HepG2 (cell line): Measurements from ENCODE around the gene SLC8A2. TPM values are rescaled to one million over a fixed set of nuclear protein-coding genes. Genes with fewer than 3 reads are reported as not detected.

Experiments
- ATAC-seq: fragments of 200-7000 bp; cut with Tn5 transposase; 3 replicates; pipeline ENCODE4 v1.9.1; 2020; ENCODE audit warnings: mild to moderate bottlenecking, moderate library complexity
- BruUV-seq: library from RNA; stranded (reverse); fragments of 400-500 nt; replicated peaks from 2 replicates; lab custom pipeline; 2021; lab: Mats Ljungman, UMichigan
- CTCF ChIA-PET: fragments of 300-600 bp; formaldehyde crosslinking; extraction: SDS; loops from one replicate; lab custom pipeline; 2021; ENCODE audit warnings: low total read pairs, inconsistent platforms, low intra/inter-chr PET ratio; lab: Yijun Ruan, JAX
- POLR2A ChIA-PET: fragments of 350-600 bp; sonication (Branson Sonifier 250); formaldehyde crosslinking; loops from one replicate; lab custom pipeline; 2020; ENCODE audit warnings: antibody characterized with exemption, inconsistent platforms; lab: Yijun Ruan, JAX
- DNase-seq: peaks from one replicate; pipeline ENCODE4 v3.0.0-alpha.2; 2015; ENCODE audit warnings: low spot score
- FAIRE-seq: peaks from 3 replicates; lab custom pipeline; 2011; peaks lifted over from hg19 to GRCh38; lab: Jason Lieb, UNC
- H2AFZ ChIP-seq: one replicate; pipeline ENCODE4 v1.6.1; 2011; ENCODE audit warnings: low read length, inconsistent platforms
- H3K27ac ChIP-seq: fragments of 300-600 bp; 3 replicates; pipeline ENCODE4 v1.8.0; 2011; ENCODE audit warnings: mixed run types, mild to moderate bottlenecking, mixed read lengths, low read length, inconsistent platforms; ENCODE audit not compliant: insufficient read depth; ENCODE audit errors: extremely low read length
- H3K27me3 ChIP-seq, 2 experiments: fragments of 200-600 bp in 1 of 2; 2 replicates in 1 of 2; 3 replicates in 1 of 2; pipeline versions ENCODE4 v1.6.0 to v1.8.0; 2011; ENCODE audit warnings: low read length in 2 of 2, mild to moderate bottlenecking in 2 of 2, moderate library complexity in 2 of 2, inconsistent platforms in 1 of 2; ENCODE audit not compliant: insufficient read depth in 2 of 2, control insufficient read depth in 1 of 2
- H3K36me3 ChIP-seq, 2 experiments: fragments of 200-600 bp in 1 of 2; replicated peaks in 1 of 2; 2 replicates in 1 of 2; 3 replicates in 1 of 2; pipeline versions ENCODE4 v1.5.1 to v1.8.0; 2011; ENCODE audit warnings: low read length in 2 of 2, inconsistent platforms in 1 of 2; ENCODE audit not compliant: insufficient read depth in 2 of 2, control insufficient read depth in 1 of 2
- H3K4me1 ChIP-seq: 2 replicates; pipeline ENCODE4 v1.5.1; 2012; ENCODE audit warnings: low read length, inconsistent platforms; ENCODE audit not compliant: insufficient read depth
- H3K4me2 ChIP-seq: 2 replicates; pipeline ENCODE4 v1.6.0; 2011; ENCODE audit warnings: low read depth, low read length, inconsistent platforms
- H3K4me3 ChIP-seq, 3 experiments: fragments of 200-600 bp in 1 of 3; sonication (generic), shearing (Covaris generic) in 1 of 3; replicated peaks in 1 of 3; 2 replicates each; pipeline ENCODE4 v1.5.1; 2011 to 2016; ENCODE audit warnings: low read length in 3 of 3, inconsistent platforms in 2 of 3, low read depth in 2 of 3, mild to moderate bottlenecking in 2 of 3, control low read depth in 1 of 3, mixed read lengths in 1 of 3; ENCODE audit not compliant: insufficient read depth in 1 of 3
- H3K79me2 ChIP-seq: one replicate; pipeline ENCODE4 v1.6.1; 2011; ENCODE audit warnings: low read length, inconsistent platforms; ENCODE audit not compliant: insufficient read depth
- H3K9ac ChIP-seq: 2 replicates; pipeline ENCODE4 v1.6.0; 2011; ENCODE audit warnings: mild to moderate bottlenecking, low read depth, low read length, inconsistent platforms; ENCODE audit not compliant: insufficient read depth
- H3K9me3 ChIP-seq: 2 replicates; pipeline ENCODE4 v1.5.1; 2012; ENCODE audit warnings: mild to moderate bottlenecking, low read length
- H4K20me1 ChIP-seq: 2 replicates; pipeline ENCODE4 v1.6.0; 2011; ENCODE audit warnings: inconsistent platforms, mild to moderate bottlenecking, low read length, moderate library complexity; ENCODE audit not compliant: insufficient read depth
- GPBP1L1 ChIP-seq: sonication (generic); formaldehyde crosslinking; IDR thresholded peaks from 2 replicates; pipeline ENCODE4 v1.5.0; 2020; ENCODE audit warnings: mild to moderate bottlenecking, missing genetic modification reagents
- ISX ChIP-seq: sonication (generic); formaldehyde crosslinking; conservative IDR thresholded peaks from 2 replicates; pipeline ENCODE4 v1.5.0; 2020; ENCODE audit warnings: missing genetic modification reagents
- NCOA2 ChIP-seq: sonication (generic); formaldehyde crosslinking; IDR thresholded peaks from 2 replicates; pipeline ENCODE4 v1.8.0; 2022; ENCODE audit warnings: inconsistent platforms
- RAD21 ChIP-seq: fragments of 450-650 bp; formaldehyde crosslinking; IDR thresholded peaks from 2 replicates; pipeline ENCODE4 v1.5.0; 2020; ENCODE audit warnings: mild to moderate bottlenecking
- ZNF180 ChIP-seq: sonication (generic); formaldehyde crosslinking; IDR thresholded peaks from 2 replicates; pipeline ENCODE4 v1.4.0; 2020; ENCODE audit warnings: low read depth, missing genetic modification reagents, borderline replicate concordance
- ZNF331 ChIP-seq: sonication (generic); formaldehyde crosslinking; IDR thresholded peaks from 2 replicates; pipeline ENCODE4 v1.4.0; 2020; ENCODE audit warnings: missing genetic modification reagents
- ZNF800 ChIP-seq: sonication (generic); formaldehyde crosslinking; IDR thresholded peaks from 2 replicates; pipeline ENCODE4 v1.4.0; 2020; ENCODE audit warnings: missing genetic modification reagents
- ZSCAN29 ChIP-seq: sonication (generic); formaldehyde crosslinking; conservative IDR thresholded peaks from 2 replicates; pipeline ENCODE4 v1.4.0; 2020; ENCODE audit warnings: mild to moderate bottlenecking, missing genetic modification reagents
- WGBS: methylation state at CpG from one replicate; pipeline ENCODE4 v1.1.6; 2017; ENCODE audit warnings: low lambda C conversion rate; 5-methylcytosine and 5-hydroxymethylcytosine counted together
- in situ Hi-C: cut with HindIII; loops from 2 replicates; pipeline ENCODE4 v1.10.0; 2017; ENCODE audit warnings: low pct_unique_long_range_greater_than_20kb; ENCODE audit not compliant: extremely low pct_ligation_motif_present
- intact Hi-C: fragments of 100-400 bp; cut with micrococcal nuclease; formaldehyde crosslinking; loops from one replicate; pipeline ENCODE4 v1.10.0; 2022; ENCODE audit not compliant: unreplicated experiment
- polyA plus RNA-seq, 8 experiments: library from polyadenylated mRNA; depleted of rRNA in 3 of 8; stranded (reverse) in 7 of 8; unstranded in 1 of 8; fragments of >200 nt; fragmentation: Illumina TruSeq in 4 of 8; extraction: Trizol in 4 of 8; gene quantifications; 2 replicates each; pipeline versions ENCODE4 v1.2.1 to v1.2.3, GENCODE V29; 2011 to 2016; ENCODE audit warnings: low read depth in 4 of 8, missing spikeins in 1 of 8, mixed read lengths in 1 of 8; ENCODE audit not compliant: insufficient read depth in 1 of 8
- total RNA-seq, 5 experiments: library from RNA; depleted of rRNA; stranded (reverse); fragments of >200 nt; fragmentation: Illumina TruSeq; extraction: Trizol; gene quantifications; 2 replicates each; pipeline ENCODE4 v1.2.3, GENCODE V29; 2016; ENCODE audit warnings: low read depth in 1 of 5
- TF ChIP-seq, protein P1 (sequence below): sonication (generic); formaldehyde crosslinking; IDR thresholded peaks from 2 replicates; pipeline ENCODE4 v1.4.0; 2020; ENCODE audit warnings: missing genetic modification reagents
- TF ChIP-seq, protein P2 (sequence below): sonication (generic); formaldehyde crosslinking; IDR thresholded peaks from 2 replicates; pipeline ENCODE4 v1.4.0; 2020; ENCODE audit warnings: missing genetic modification reagents, borderline replicate concordance

Gene SLC8A2
- total and polyA plus RNA-seq, 2 of the 13 experiments (the other 11 are each of a cell fraction or from before 2014, with no cell fraction given) = 0.02 TPM; not detected in 1

DNA sequence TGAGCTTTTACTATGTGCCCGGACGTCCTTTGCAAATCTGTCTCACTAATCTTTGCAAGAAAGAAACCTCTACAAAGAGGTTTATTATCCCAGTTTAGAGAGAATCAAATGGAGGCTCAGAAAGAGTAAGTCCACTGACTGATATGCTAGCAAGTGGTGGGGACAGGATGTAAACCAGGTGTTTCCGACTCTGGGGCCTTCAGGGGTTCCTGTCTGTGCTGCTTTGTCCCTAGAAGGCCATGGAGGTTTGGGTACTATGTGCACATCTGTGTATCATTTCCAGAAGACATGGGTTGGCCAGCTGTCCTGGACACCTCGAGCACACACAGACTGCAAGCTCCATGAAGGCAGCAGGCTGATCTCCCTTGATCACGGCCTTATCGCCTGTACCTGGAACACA lies 13.5 kb upstream of the SLC8A2 start (continued):
- TF ChIP-seq ZNF800 (CRISPR knock-in tag) = no peak
- TF ChIP-seq, protein P1, sequence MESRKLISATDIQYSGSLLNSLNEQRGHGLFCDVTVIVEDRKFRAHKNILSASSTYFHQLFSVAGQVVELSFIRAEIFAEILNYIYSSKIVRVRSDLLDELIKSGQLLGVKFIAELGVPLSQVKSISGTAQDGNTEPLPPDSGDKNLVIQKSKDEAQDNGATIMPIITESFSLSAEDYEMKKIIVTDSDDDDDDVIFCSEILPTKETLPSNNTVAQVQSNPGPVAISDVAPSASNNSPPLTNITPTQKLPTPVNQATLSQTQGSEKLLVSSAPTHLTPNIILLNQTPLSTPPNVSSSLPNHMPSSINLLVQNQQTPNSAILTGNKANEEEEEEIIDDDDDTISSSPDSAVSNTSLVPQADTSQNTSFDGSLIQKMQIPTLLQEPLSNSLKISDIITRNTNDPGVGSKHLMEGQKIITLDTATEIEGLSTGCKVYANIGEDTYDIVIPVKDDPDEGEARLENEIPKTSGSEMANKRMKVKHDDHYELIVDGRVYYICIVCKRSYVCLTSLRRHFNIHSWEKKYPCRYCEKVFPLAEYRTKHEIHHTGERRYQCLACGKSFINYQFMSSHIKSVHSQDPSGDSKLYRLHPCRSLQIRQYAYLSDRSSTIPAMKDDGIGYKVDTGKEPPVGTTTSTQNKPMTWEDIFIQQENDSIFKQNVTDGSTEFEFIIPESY (CRISPR knock-in tag) = no peak
- no peak for TF ChIP-seq RAD21 (CRISPR knock-in tag)

DNA sequence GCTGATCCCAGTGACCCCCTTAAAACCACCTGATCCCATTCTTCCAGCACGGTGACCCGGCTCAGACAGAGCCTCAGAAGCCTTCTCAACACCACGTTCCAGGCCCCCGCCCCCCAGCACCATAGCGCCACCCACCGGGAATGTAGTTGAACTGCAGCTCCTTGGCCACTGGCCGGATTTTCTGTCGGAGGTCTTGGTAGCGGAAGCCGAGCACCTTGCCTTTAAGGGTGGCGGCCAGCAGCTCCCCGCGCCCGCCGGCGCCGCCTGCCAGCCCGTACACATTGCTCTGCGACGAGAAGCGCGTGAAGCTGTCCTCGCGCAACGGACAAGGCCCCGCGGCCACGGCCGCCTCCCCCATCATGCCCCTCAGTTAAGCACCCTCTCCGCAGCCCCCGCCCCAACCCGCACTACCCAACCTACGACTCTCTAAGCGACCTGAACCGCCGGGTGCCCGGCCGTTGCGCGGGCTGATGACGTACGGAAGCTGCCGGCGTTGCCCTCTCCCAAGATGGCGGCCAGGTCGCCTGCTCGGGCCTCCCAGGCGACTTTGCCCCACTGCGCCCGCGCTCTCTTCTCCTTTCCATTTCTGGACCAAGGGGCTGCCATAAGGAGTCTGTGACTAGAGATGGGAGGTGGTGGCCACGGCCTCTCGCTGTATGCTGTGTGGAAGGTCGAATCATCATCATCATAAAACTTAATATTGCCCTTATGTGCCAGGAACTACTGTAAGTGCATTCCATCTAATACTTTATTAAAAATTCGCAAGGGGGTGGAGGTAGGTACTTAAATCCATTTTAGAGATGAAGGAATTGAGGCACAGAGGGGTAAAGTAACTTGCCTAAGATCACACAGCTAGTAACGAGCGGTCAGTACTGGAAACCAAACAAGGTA lies 12.4 kb upstream of the SLC8A2 start, which contains the start of gene KPTN:
Gene KPTN (minus strand): TSS at position 420 of the 891 bp plus-strand sequence. CDS start 59 bp downstream, at position 361.
- Histone ChIP-seq H2AFZ (peak within 1 kb of the TSS; percentile 89), H3K4me3 (peak within 1 kb of the TSS; percentile 86 to 98 (median 87)), H4K20me1 (no peaks in the 10 kb centered on the region), H3K4me1 (peaks cover 12% of the 10 kb centered on the region), H3K4me2 (peak within 1 kb of the TSS; percentile 94), H3K9ac (peak within 1 kb of the TSS; percentile 95), H3K36me3 (peaks cover 0 to 3% of the 10 kb centered on the region in 2 experiments; a peak in 2 of 5 replicates), H3K79me2 (no peaks in the 10 kb centered on the region), H3K27ac (peak within 1 kb of the TSS; percentile 87), H3K9me3 (no peaks in the 10 kb centered on the region), H3K27me3 (no peaks in the 10 kb centered on the region)
- ATAC-seq = peak; percentile 86
- POLR2A ChIA-PET = interaction anchor here (0.8 to 1.3 kb wide), 7 partner anchors 27 to 135 kb away, joined by 3 to 6 read pairs (median 3); partner anchors contain the start of genes DHX34 and NAPA
- in situ Hi-C loops = no loop called here
- CTCF ChIA-PET = interaction anchor here (1.3 to 1.8 kb wide), 2 partner anchors 47 to 214 kb away, joined by 5 to 11 read pairs; no protein-coding TSS in a partner anchor
- FAIRE-seq = peak; percentile 60
- TSS peak; percentile 53 for BruUV-seq
- intact Hi-C loops = no loop called here
- WGBS = 6% methylated on average over 22 of the region's 57 CpGs
- peak; percentile 77 for DNase-seq
- TF ChIP-seq ZNF331 (CRISPR knock-in tag) (no peak), ISX (no peak), ZNF180 (CRISPR knock-in tag) (no peak), GPBP1L1 (no peak), ZSCAN29 (CRISPR knock-in tag) (0 out of 2 replicates have a peak, but pooled peaks have one; percentile 39), NCOA2 (no peak; the same call in 1 of the 2 replicates)
- TF ChIP-seq, protein P2, sequence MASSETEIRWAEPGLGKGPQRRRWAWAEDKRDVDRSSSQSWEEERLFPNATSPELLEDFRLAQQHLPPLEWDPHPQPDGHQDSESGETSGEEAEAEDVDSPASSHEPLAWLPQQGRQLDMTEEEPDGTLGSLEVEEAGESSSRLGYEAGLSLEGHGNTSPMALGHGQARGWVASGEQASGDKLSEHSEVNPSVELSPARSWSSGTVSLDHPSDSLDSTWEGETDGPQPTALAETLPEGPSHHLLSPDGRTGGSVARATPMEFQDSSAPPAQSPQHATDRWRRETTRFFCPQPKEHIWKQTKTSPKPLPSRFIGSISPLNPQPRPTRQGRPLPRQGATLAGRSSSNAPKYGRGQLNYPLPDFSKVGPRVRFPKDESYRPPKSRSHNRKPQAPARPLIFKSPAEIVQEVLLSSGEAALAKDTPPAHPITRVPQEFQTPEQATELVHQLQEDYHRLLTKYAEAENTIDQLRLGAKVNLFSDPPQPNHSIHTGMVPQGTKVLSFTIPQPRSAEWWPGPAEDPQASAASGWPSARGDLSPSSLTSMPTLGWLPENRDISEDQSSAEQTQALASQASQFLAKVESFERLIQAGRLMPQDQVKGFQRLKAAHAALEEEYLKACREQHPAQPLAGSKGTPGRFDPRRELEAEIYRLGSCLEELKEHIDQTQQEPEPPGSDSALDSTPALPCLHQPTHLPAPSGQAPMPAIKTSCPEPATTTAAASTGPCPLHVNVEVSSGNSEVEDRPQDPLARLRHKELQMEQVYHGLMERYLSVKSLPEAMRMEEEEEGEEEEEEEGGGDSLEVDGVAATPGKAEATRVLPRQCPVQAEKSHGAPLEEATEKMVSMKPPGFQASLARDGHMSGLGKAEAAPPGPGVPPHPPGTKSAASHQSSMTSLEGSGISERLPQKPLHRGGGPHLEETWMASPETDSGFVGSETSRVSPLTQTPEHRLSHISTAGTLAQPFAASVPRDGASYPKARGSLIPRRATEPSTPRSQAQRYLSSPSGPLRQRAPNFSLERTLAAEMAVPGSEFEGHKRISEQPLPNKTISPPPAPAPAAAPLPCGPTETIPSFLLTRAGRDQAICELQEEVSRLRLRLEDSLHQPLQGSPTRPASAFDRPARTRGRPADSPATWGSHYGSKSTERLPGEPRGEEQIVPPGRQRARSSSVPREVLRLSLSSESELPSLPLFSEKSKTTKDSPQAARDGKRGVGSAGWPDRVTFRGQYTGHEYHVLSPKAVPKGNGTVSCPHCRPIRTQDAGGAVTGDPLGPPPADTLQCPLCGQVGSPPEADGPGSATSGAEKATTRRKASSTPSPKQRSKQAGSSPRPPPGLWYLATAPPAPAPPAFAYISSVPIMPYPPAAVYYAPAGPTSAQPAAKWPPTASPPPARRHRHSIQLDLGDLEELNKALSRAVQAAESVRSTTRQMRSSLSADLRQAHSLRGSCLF = no peak
